Keratinocyte (primary cell): ENCODE results near the gene FOXK1.

Experiments
- EZH2 ChIP-seq: IDR thresholded peaks from one replicate; pipeline ENCODE4 v1.6.1; 2012; ENCODE audit warnings: inconsistent platforms, mild to moderate bottlenecking, low read length, moderate library complexity
- TF ChIP-seq, protein P1 (sequence below), 3 experiments: IDR thresholded peaks in 1 of 3; conservative IDR thresholded peaks in 1 of 3; optimal IDR thresholded peaks in 1 of 3; 2 replicates in 2 of 3; 3 replicates in 1 of 3; pipeline versions ENCODE3 to v1.5.1; 2011; ENCODE audit warnings: low read length in 3 of 3, mild to moderate bottlenecking in 3 of 3, moderate library complexity in 2 of 3, control low read depth in 1 of 3, inconsistent platforms in 1 of 3; ENCODE audit not compliant: insufficient read depth in 2 of 3; ENCODE audit errors: extremely low read depth in 1 of 3

DNA sequence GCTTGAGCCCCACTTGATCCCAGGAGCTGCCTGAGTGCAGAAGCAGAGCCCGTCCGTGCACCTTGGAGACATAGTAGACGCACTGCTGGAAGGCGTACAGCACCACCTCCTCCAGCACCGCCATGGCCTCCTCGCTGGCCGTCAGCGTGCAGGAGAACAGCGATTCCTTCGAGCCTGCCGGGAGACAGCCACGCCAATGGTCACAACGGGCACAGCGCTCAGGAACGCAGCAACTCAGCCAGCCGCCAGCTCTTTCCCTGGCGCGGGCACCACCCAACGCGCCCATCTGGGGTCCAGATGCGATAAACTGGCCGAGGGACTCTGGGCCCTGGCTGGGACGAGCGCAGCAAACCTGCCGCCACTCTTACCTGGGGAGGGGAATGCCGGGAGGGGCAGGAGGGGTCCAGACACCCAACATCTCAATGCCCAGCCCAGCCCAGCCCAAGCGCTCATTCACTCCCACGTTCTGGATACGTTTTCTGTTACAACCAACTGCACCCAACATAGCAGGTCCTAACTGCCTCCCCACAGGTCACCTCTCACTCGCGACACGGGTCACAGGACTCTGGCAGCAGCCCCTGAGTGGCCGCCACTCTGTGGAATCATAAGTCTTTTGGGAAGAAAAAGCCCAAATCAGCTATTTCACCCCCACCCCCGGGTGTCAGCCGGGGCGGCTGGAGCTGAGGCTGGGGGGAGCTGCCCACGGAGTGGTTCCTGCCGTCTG lies 135.2 kb downstream of the FOXK1 start:
- TF ChIP-seq, protein P1, sequence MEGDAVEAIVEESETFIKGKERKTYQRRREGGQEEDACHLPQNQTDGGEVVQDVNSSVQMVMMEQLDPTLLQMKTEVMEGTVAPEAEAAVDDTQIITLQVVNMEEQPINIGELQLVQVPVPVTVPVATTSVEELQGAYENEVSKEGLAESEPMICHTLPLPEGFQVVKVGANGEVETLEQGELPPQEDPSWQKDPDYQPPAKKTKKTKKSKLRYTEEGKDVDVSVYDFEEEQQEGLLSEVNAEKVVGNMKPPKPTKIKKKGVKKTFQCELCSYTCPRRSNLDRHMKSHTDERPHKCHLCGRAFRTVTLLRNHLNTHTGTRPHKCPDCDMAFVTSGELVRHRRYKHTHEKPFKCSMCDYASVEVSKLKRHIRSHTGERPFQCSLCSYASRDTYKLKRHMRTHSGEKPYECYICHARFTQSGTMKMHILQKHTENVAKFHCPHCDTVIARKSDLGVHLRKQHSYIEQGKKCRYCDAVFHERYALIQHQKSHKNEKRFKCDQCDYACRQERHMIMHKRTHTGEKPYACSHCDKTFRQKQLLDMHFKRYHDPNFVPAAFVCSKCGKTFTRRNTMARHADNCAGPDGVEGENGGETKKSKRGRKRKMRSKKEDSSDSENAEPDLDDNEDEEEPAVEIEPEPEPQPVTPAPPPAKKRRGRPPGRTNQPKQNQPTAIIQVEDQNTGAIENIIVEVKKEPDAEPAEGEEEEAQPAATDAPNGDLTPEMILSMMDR (optimal IDR thresholded peaks at IDR 0.05 in 1 of 3, IDR thresholded peaks at IDR 0.05 in 1 of 3, conservative IDR thresholded peaks at IDR 0.05 in 1 of 3; ENCODE audit: extremely low read depth in 1 of 3, insufficient read depth in 2 of 3, low read length in 3 of 3): no peak
- TF ChIP-seq EZH2: no peak
